Choroid plexus epithelial cell (primary cell): ENCODE data around the gene ESR1.

Source experiments
- DNase-seq: peaks from one replicate; pipeline ENCODE4 v3.0.0-alpha.2; 2010; ENCODE audit warnings: low read depth
- H3K4me3 ChIP-seq: 2 replicates; pipeline ENCODE4 v1.5.1; 2011; ENCODE audit warnings: low read depth, mild to moderate bottlenecking, control low read depth, low read length, moderate library complexity
- TF ChIP-seq, protein P1 (sequence below): conservative IDR thresholded peaks from 2 replicates; pipeline ENCODE4 v1.5.1; 2011; ENCODE audit warnings: low read depth, mild to moderate bottlenecking, control low read depth, inconsistent platforms, low read length, moderate library complexity

Gene ESR1

DNA sequence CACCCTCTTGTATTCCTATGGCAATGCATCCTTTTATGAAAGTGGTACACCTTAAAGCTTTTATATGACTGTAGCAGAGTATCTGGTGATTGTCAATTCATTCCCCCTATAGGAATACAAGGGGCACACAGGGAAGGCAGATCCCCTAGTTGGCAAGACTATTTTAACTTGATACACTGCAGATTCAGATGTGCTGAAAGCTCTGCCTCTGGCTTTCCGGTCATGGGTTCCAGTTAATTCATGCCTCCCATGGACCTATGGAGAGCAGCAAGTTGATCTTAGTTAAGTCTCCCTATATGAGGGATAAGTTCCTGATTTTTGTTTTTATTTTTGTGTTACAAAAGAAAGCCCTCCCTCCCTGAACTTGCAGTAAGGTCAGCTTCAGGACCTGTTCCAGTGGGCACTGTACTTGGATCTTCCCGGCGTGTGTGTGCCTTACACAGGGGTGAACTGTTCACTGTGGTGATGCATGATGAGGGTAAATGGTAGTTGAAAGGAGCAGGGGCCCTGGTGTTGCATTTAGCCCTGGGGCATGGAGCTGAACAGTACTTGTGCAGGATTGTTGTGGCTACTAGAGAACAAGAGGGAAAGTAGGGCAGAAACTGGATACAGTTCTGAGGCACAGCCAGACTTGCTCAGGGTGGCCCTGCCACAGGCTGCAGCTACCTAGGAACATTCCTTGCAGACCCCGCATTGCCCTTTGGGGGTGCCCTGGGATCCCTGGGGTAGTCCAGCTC lies 292.1 kb downstream of the ESR1 start:
- no peak for DNase-seq
- no peak overlapping the region for H3K4me3 ChIP-seq
- TF ChIP-seq, protein P1, sequence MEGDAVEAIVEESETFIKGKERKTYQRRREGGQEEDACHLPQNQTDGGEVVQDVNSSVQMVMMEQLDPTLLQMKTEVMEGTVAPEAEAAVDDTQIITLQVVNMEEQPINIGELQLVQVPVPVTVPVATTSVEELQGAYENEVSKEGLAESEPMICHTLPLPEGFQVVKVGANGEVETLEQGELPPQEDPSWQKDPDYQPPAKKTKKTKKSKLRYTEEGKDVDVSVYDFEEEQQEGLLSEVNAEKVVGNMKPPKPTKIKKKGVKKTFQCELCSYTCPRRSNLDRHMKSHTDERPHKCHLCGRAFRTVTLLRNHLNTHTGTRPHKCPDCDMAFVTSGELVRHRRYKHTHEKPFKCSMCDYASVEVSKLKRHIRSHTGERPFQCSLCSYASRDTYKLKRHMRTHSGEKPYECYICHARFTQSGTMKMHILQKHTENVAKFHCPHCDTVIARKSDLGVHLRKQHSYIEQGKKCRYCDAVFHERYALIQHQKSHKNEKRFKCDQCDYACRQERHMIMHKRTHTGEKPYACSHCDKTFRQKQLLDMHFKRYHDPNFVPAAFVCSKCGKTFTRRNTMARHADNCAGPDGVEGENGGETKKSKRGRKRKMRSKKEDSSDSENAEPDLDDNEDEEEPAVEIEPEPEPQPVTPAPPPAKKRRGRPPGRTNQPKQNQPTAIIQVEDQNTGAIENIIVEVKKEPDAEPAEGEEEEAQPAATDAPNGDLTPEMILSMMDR: no peak

GRCh38 chr6:152100183-152100618 lies 292.7 kb downstream of the ESR1 start:
- TF ChIP-seq, protein P1: no peak
- DNase-seq: no peak
- no peak overlapping the region for H3K4me3 ChIP-seq

- no peak overlapping the region for H3K4me3 ChIP-seq
- no peak for DNase-seq
- TF ChIP-seq, protein P1: no peak
These were observed 300.5 kb downstream of the ESR1 start for GRCh38 chr6:152107973-152108372.

DNA sequence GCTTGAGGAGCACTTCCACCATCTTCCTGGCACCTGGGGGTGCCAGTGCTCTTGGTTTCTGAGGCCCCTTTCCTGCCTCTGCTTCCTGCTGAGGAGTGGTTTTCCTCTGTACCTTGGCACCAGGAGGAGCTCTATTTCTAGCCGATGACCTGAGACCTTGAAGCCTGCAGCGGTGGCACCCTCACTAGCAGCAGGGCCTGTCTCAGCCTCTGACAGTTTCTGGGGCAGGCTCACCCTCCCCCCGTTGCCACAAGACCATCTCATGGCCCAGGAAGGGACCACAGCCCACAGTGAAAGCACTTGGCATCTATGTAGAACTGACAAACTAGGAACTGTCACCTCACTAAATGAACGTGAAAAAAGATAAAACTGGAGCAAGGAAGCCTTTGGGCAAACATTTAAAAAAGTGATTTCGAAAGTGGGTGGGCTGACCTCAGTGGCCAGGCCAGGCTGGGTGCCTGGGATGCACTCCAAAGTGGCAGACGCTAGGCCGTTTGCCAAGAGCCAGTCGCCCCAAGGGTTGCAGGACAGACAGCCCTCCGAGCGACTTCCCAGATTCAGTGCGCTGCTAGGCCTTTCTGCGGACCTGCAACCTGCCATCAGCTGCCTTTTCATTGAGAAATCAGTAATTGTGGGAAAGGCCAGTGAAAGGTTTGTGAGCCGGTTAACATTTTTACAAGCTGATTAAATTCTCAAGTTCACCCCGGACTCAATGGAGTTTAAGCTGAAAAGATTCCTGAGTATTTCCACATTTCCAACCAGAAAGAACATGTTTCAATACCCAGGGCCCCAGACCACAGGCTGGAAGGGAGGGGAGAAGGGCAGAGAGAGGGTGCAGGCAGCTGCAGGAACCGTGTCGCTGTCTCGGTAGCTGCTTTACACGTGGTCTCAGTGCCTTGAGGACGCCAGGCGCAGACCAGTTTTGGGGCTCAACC lies 303.7 kb downstream of the ESR1 start:
- no peak overlapping the region for H3K4me3 ChIP-seq
- DNase-seq: no peak
- TF ChIP-seq, protein P1: no peak

DNA sequence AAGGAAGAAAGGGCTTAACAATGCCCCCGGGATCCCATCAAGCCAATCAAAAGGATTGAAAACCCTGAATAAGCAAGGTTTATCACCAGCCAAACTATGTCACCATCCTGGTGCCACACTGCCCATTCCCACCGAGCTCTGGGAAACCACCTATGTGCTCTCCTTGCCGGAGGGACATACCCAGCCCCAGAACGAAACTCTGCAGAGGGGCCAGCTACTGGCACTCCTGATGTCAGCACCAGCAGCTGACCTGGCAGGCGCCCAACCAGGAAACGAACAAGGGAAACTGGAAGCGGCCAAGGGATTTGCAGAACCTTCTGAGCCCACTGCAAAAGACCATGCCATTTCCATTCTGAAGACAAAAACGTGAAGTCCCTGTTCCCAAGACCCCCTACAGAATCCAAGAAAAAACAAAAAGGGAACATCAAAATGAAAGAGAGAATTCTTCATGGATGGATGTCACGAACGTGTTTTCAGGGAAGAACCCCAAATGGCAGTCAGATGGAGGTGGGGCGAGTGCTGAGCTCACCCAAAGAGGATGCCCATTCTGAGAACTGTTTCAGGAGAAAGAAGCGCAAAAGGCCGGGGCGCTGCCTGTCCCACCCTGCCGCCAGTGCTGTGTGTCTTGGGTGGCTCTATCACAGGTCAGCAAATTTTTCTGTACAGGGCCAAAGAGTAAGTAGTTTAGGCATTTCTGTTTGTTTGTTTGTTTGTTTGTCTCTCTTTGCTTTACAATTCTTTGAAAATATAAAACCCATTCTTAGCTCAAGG lies 305.2 kb downstream of the ESR1 start:
- TF ChIP-seq, protein P1: no peak
- no peak overlapping the region for H3K4me3 ChIP-seq
- no peak for DNase-seq

DNA sequence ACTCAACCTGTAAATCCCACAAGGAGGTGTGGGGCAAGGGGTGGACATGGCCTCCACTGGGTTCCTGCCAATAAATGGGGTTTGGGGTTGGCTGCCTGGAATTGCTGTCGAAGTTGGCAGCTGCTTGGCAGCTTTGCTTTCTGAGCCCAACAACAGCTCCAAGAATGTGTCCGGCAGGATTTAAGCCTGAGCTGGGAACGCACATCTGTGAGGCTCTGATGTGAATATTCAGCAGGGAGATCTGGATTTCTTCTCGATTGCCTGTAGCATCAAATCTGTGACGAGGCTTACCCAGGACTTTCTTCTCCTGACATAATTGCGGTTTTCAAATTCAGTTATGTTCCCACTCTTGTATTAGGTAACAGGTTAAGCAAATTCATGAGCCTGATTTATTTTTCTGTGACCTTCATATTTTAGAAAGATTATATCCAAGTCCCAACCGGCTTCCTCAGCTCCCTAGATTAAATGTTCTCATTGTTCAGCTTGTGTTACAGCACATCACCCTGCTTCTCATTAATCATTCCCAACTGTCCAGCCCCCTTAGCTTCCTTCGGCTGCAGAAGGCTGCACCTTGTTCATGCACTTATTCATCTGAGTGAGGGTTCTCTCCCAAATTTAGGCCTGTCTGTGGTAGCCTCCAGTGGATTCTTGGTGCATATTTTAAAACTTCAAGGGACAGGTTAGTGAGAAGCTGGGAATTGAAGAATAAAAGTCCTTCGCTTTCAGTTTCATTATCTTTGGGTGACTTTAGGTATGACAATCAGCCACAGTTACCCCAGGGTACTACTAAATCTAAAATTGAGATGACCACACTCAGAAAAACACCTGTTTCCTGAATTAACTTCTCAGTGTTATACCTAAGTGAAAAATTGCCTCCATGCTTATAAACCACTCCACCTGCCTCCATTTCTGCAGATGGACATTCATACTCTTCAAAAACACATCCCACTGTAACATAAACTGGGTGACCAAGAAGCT lies 310.0 kb downstream of the ESR1 start:
- H3K4me3 ChIP-seq: no peak overlapping the region

More for the DNA sequence above, 310.0 kb downstream of the ESR1 start:
- no peak for DNase-seq
- TF ChIP-seq, protein P1: no peak
